H1 (cell line): ENCODE measurements around the gene SLC22A15. TPM values are rescaled to one million over a fixed set of nuclear protein-coding genes. Genes with fewer than 3 reads are reported as not detected.

Experiments used
- CTCF ChIA-PET: fragments of 300-600 bp; sonication (Branson Sonifier 250); formaldehyde crosslinking; loops from one replicate; lab custom pipeline; 2021; ENCODE audit not compliant: partially characterized antibody; lab: Charles Lee
- POLR2A ChIA-PET: fragments of 300-600 bp; sonication (Branson Sonifier 250); formaldehyde crosslinking; loops from one replicate; lab custom pipeline; 2021; ENCODE audit warnings: inconsistent platforms; ENCODE audit not compliant: partially characterized antibody; lab: Charles Lee
- DNase-seq, 2 experiments: peaks; one replicate each; pipeline versions ENCODE4 v3.0.0 to v3.0.0-alpha.2; 2010 to 2022; ENCODE audit warnings: low spot score in 2 of 2, low read depth in 1 of 2, mixed read lengths in 1 of 2
- FAIRE-seq: peaks from 2 replicates; lab custom pipeline; 2011; peaks lifted over from hg19 to GRCh38; lab: Jason Lieb, UNC
- H2AFZ ChIP-seq: 2 replicates; pipeline ENCODE4 v1.8.1; 2012; ENCODE audit warnings: low read length, inconsistent platforms
- H2AK5ac ChIP-seq: 2 replicates; pipeline ENCODE4 v1.6.1; 2013; ENCODE audit warnings: low read depth, low read length
- H2BK120ac ChIP-seq: replicated peaks from 2 replicates; pipeline ENCODE3; 2013; ENCODE audit warnings: low read depth, low read length, inconsistent platforms
- H2BK12ac ChIP-seq: 2 replicates; pipeline ENCODE4 v1.6.1; 2013; ENCODE audit warnings: low read depth, low read length
- H2BK15ac ChIP-seq: 2 replicates; pipeline ENCODE4 v1.6.1; 2013; ENCODE audit warnings: low read length
- H2BK20ac ChIP-seq: 2 replicates; pipeline ENCODE4 v1.6.1; 2013; ENCODE audit warnings: low read length
- H2BK5ac ChIP-seq: 2 replicates; pipeline ENCODE4 v1.6.1; 2013; ENCODE audit warnings: low read depth, low read length
- H3K14ac ChIP-seq: 2 replicates; pipeline ENCODE4 v1.6.1; 2013; ENCODE audit warnings: inconsistent platforms; ENCODE audit not compliant: insufficient read length
- H3K18ac ChIP-seq: 2 replicates; pipeline ENCODE4 v1.6.1; 2013; ENCODE audit warnings: low read length; ENCODE audit errors: extremely low read depth
- H3K23ac ChIP-seq: 2 replicates; pipeline ENCODE4 v1.6.1; 2013; ENCODE audit warnings: inconsistent platforms; ENCODE audit not compliant: insufficient read length
- H3K23me2 ChIP-seq: 2 replicates; pipeline ENCODE4 v1.6.1; 2013; ENCODE audit warnings: low read depth, low read length
- H3K27ac ChIP-seq: 2 replicates; pipeline ENCODE4 v1.6.1; 2011; ENCODE audit warnings: low read depth, low read length, inconsistent platforms
- H3K27me3 ChIP-seq, 4 experiments: replicated peaks in 1 of 4; 1 replicate in 1 of 4; 2 replicates in 3 of 4; pipeline versions ENCODE4 v1.6.1 to v1.8.1; 2011 to 2013; ENCODE audit warnings: low read length in 3 of 4, mild to moderate bottlenecking in 3 of 4, inconsistent platforms in 2 of 4, mixed read lengths in 2 of 4, moderate library complexity in 1 of 4; ENCODE audit not compliant: control insufficient read depth in 3 of 4, insufficient read depth in 3 of 4; ENCODE audit errors: extremely low read depth in 1 of 4
- H3K36me3 ChIP-seq, 4 experiments: 2 replicates each; pipeline versions ENCODE4 v1.6.1 to v1.8.1; 2011 to 2013; ENCODE audit warnings: mild to moderate bottlenecking in 4 of 4, low read length in 3 of 4, moderate library complexity in 2 of 4, control low read depth in 1 of 4, inconsistent platforms in 1 of 4; ENCODE audit not compliant: insufficient read depth in 4 of 4, control insufficient read depth in 2 of 4
- H3K4ac ChIP-seq: replicated peaks from 2 replicates; pipeline ENCODE3; 2013; ENCODE audit warnings: low read length, low read depth, mixed read lengths, inconsistent platforms; ENCODE audit not compliant: insufficient read length
- H3K4me1 ChIP-seq, 4 experiments: replicated peaks in 1 of 4; 1 replicate in 1 of 4; 2 replicates in 3 of 4; pipeline versions ENCODE4 v1.6.1 to v1.8.1; 2011 to 2013; ENCODE audit warnings: low read length in 3 of 4, inconsistent platforms in 2 of 4, mixed read lengths in 1 of 4; ENCODE audit not compliant: insufficient read depth in 4 of 4, control insufficient read depth in 3 of 4
- H3K4me2 ChIP-seq, 2 experiments: 2 replicates each; pipeline versions ENCODE4 v1.6.1 to v1.8.1; 2011 to 2013; ENCODE audit warnings: low read depth in 2 of 2, low read length in 2 of 2, control low read depth in 1 of 2, inconsistent platforms in 1 of 2, mild to moderate bottlenecking in 1 of 2; ENCODE audit not compliant: insufficient read depth in 1 of 2
- H3K4me3 ChIP-seq, 4 experiments: fragments of 200-600, 300-600 bp in 1 of 4; sonication (generic), shearing (Covaris generic), sonication (Bioruptor Twin) in 1 of 4; 2 replicates each; pipeline versions ENCODE4 v1.5.1 to v1.8.1; 2011 to 2016; ENCODE audit warnings: low read length in 4 of 4, low read depth in 3 of 4, control low read depth in 2 of 4, inconsistent platforms in 2 of 4, mild to moderate bottlenecking in 2 of 4, mixed read lengths in 1 of 4, moderate library complexity in 1 of 4; ENCODE audit not compliant: insufficient read depth in 2 of 4; ENCODE audit errors: extremely low read depth in 1 of 4
- H3K56ac ChIP-seq: replicated peaks from 2 replicates; pipeline ENCODE3; 2013; ENCODE audit warnings: low read depth, mild to moderate bottlenecking, mixed read lengths, low read length, inconsistent platforms; ENCODE audit not compliant: insufficient read length
- H3K79me1 ChIP-seq: 2 replicates; pipeline ENCODE4 v1.6.1; 2013; ENCODE audit warnings: low read depth, low read length, control low read depth
- H3K79me2 ChIP-seq, 2 experiments: 2 replicates each; pipeline versions ENCODE4 v1.6.1 to v1.8.1; 2012 to 2013; ENCODE audit warnings: low read length in 2 of 2, mild to moderate bottlenecking in 2 of 2, inconsistent platforms in 1 of 2; ENCODE audit not compliant: insufficient read depth in 2 of 2, control insufficient read depth in 1 of 2
- H3K9ac ChIP-seq, 4 experiments: replicated peaks in 1 of 4; 1 replicate in 1 of 4; 2 replicates in 3 of 4; pipeline versions ENCODE4 v1.6.1 to v1.8.1; 2011 to 2013; ENCODE audit warnings: low read depth in 3 of 4, low read length in 3 of 4, control low read depth in 2 of 4, mild to moderate bottlenecking in 2 of 4, moderate library complexity in 2 of 4, inconsistent platforms in 1 of 4; ENCODE audit errors: extremely low read depth in 1 of 4
- H3K9me3 ChIP-seq, 2 experiments: 2 replicates each; pipeline versions ENCODE4 v1.6.1 to v1.8.1; 2012 to 2013; ENCODE audit warnings: mild to moderate bottlenecking in 2 of 2, moderate library complexity in 2 of 2, control low read depth in 1 of 2, inconsistent platforms in 1 of 2, low read depth in 1 of 2, low read length in 1 of 2, mixed read lengths in 1 of 2; ENCODE audit not compliant: insufficient read depth in 2 of 2
- H4K20me1 ChIP-seq, 2 experiments: replicated peaks in 1 of 2; 2 replicates each; pipeline versions ENCODE3 to v1.8.1; 2011 to 2013; ENCODE audit warnings: inconsistent platforms in 2 of 2, low read length in 2 of 2, mild to moderate bottlenecking in 1 of 2; ENCODE audit not compliant: insufficient read depth in 2 of 2, control insufficient read depth in 1 of 2
- H4K5ac ChIP-seq: 2 replicates; pipeline ENCODE4 v1.6.1; 2013; ENCODE audit warnings: low read length, low read depth, mixed read lengths, inconsistent platforms; ENCODE audit not compliant: insufficient read length
- H4K8ac ChIP-seq: 2 replicates; pipeline ENCODE4 v1.8.0; 2013; ENCODE audit warnings: mild to moderate bottlenecking, moderate library complexity, low read length, inconsistent platforms; ENCODE audit not compliant: insufficient read depth; ENCODE audit errors: extremely low read depth
- H4K91ac ChIP-seq: replicated peaks from 2 replicates; pipeline ENCODE3; 2013; ENCODE audit warnings: low read length, mixed read lengths, inconsistent platforms; ENCODE audit not compliant: insufficient read length
- CHD2 ChIP-seq: IDR thresholded peaks from 2 replicates; pipeline ENCODE4 v1.6.1; 2012; ENCODE audit warnings: low read length, improper control_type of control experiment
- WGBS, 2 experiments: shearing (Covaris generic) in 1 of 2; methylation state at CpG; one replicate each; pipeline versions ENCODE4 v1.1.6 to v1.1.7; 2013 to 2015; ENCODE audit warnings: low lambda C conversion rate in 2 of 2, mixed read lengths in 2 of 2, inconsistent platforms in 1 of 2, low coverage in 1 of 2, missing lambda C conversion rate in 1 of 2; ENCODE audit not compliant: insufficient replicate concordance in 2 of 2, insufficient coverage in 1 of 2, insufficient read length in 1 of 2; ENCODE audit errors: extremely low coverage in 1 of 2, missing lambda C conversion rate in 1 of 2; 5-methylcytosine and 5-hydroxymethylcytosine counted together
- polyA plus RNA-seq, 7 experiments: library from polyadenylated mRNA; depleted of rRNA in 3 of 7; stranded (reverse) in 5 of 7; unstranded in 2 of 7; fragments of >200 nt in 5 of 7; fragments of 200-250 nt in 2 of 7; gene quantifications; 1 replicate in 5 of 7; 2 replicates in 1 of 7; 4 replicates in 1 of 7; pipeline versions ENCODE4 v1.2.1 to v1.2.3, GENCODE V29; 2011 to 2013; ENCODE audit warnings: missing spikeins in 2 of 7, mixed read lengths in 2 of 7
- total RNA-seq: library from RNA; stranded (reverse); fragmentation: NEBNext Ultra II Directional; extraction: Animal tissue kit (Norgen Biotek cat#: 25700); gene quantifications from 2 replicates; pipeline ENCODE4 v1.2.1, GENCODE V29; 2021

Gene SLC22A15
- total and polyA plus RNA-seq, 2 of the 8 experiments (the other 6 are each of a cell fraction or from before 2014, with no cell fraction given), result 3.2 to 3.3 TPM

GRCh38 chr1:116107371-116107770, 131.1 kb downstream of the SLC22A15 start:
- no peak overlapping the region for H3K4me3 ChIP-seq
- no peak overlapping the region for H3K4ac ChIP-seq
- ChIA-PET POLR2A (no interaction called here), CTCF (interaction anchor here (0.8 to 1.8 kb wide), 3 partner anchors 15 to 86 kb away, joined by 3 to 7 read pairs (median 3); no protein-coding TSS in a partner anchor)
- H3K56ac ChIP-seq, result no peak overlapping the region
- WGBS, 2 experiments, result 85% methylated on average over 4 of the region's 4 CpGs; no CpG with 5 or more reads in 1 of the 2 experiments
- H3K4me2 ChIP-seq, result no peak overlapping the region
- H2BK12ac ChIP-seq, result no peak overlapping the region
- no peak for FAIRE-seq
- no peak overlapping the region for H2BK15ac ChIP-seq
- no peaks in the 10 kb centered on the region for H4K20me1 ChIP-seq
- no peak overlapping the region for H2BK120ac ChIP-seq
- no peak for DNase-seq
- no peak for TF ChIP-seq CHD2
- H3K23ac ChIP-seq, result no peak overlapping the region
- H3K79me2 ChIP-seq, result no peaks in the 10 kb centered on the region
- H3K36me3 ChIP-seq, result no peaks in the 10 kb centered on the region
- H3K18ac ChIP-seq, result no peak overlapping the region
- H3K14ac ChIP-seq, result no peak overlapping the region
- no peaks in the 10 kb centered on the region for H3K9me3 ChIP-seq
- no peak overlapping the region for H2AFZ ChIP-seq
- no peak overlapping the region for H2AK5ac ChIP-seq
- no peaks in the 10 kb centered on the region for H3K4me1 ChIP-seq
- no peak overlapping the region for H3K9ac ChIP-seq
- H2BK20ac ChIP-seq, result no peak overlapping the region
- H3K27ac ChIP-seq, result no peak overlapping the region
- H3K27me3 ChIP-seq, result peaks cover 0 to 1% (median 0%) of the 10 kb centered on the region in 4 experiments; a peak in 1 of 7 replicates
- H4K5ac ChIP-seq, result no peak overlapping the region
- no peaks in the 10 kb centered on the region for H3K79me1 ChIP-seq
- no peaks in the 10 kb centered on the region for H3K23me2 ChIP-seq
- H4K8ac ChIP-seq, result no peak overlapping the region
- H4K91ac ChIP-seq, result no peak overlapping the region
- no peak overlapping the region for H2BK5ac ChIP-seq
